H1 (cell line): ENCODE results near the gene RIPPLY3. TPM values are rescaled to one million over a fixed set of nuclear protein-coding genes. Genes with fewer than 3 reads are reported as not detected.
A peak's percentile ranks its signal among the peaks of the same experiment; 100 is the strongest.

Source experiments
- CTCF ChIA-PET: fragments of 300-600 bp; sonication (Branson Sonifier 250); formaldehyde crosslinking; loops from one replicate; lab custom pipeline; 2021; ENCODE audit not compliant: partially characterized antibody; lab: Charles Lee
- POLR2A ChIA-PET: fragments of 300-600 bp; sonication (Branson Sonifier 250); formaldehyde crosslinking; loops from one replicate; lab custom pipeline; 2021; ENCODE audit warnings: inconsistent platforms; ENCODE audit not compliant: partially characterized antibody; lab: Charles Lee
- DNase-seq, 2 experiments: peaks; one replicate each; pipeline versions ENCODE4 v3.0.0 to v3.0.0-alpha.2; 2010 to 2022; ENCODE audit warnings: low spot score in 2 of 2, low read depth in 1 of 2, mixed read lengths in 1 of 2
- FAIRE-seq: peaks from 2 replicates; lab custom pipeline; 2011; peaks lifted over from hg19 to GRCh38; lab: Jason Lieb, UNC
- H2AFZ ChIP-seq: 2 replicates; pipeline ENCODE4 v1.8.1; 2012; ENCODE audit warnings: low read length, inconsistent platforms
- H2AK5ac ChIP-seq: 2 replicates; pipeline ENCODE4 v1.6.1; 2013; ENCODE audit warnings: low read depth, low read length
- H2BK120ac ChIP-seq: replicated peaks from 2 replicates; pipeline ENCODE3; 2013; ENCODE audit warnings: low read depth, low read length, inconsistent platforms
- H2BK12ac ChIP-seq: 2 replicates; pipeline ENCODE4 v1.6.1; 2013; ENCODE audit warnings: low read depth, low read length
- H2BK15ac ChIP-seq: 2 replicates; pipeline ENCODE4 v1.6.1; 2013; ENCODE audit warnings: low read length
- H2BK20ac ChIP-seq: 2 replicates; pipeline ENCODE4 v1.6.1; 2013; ENCODE audit warnings: low read length
- H2BK5ac ChIP-seq: 2 replicates; pipeline ENCODE4 v1.6.1; 2013; ENCODE audit warnings: low read depth, low read length
- H3K14ac ChIP-seq: 2 replicates; pipeline ENCODE4 v1.6.1; 2013; ENCODE audit warnings: inconsistent platforms; ENCODE audit not compliant: insufficient read length
- H3K18ac ChIP-seq: 2 replicates; pipeline ENCODE4 v1.6.1; 2013; ENCODE audit warnings: low read length; ENCODE audit errors: extremely low read depth
- H3K23ac ChIP-seq: 2 replicates; pipeline ENCODE4 v1.6.1; 2013; ENCODE audit warnings: inconsistent platforms; ENCODE audit not compliant: insufficient read length
- H3K23me2 ChIP-seq: 2 replicates; pipeline ENCODE4 v1.6.1; 2013; ENCODE audit warnings: low read depth, low read length
- H3K27ac ChIP-seq: 2 replicates; pipeline ENCODE4 v1.6.1; 2011; ENCODE audit warnings: low read depth, low read length, inconsistent platforms
- H3K27me3 ChIP-seq, 4 experiments: replicated peaks in 1 of 4; 1 replicate in 1 of 4; 2 replicates in 3 of 4; pipeline versions ENCODE4 v1.6.1 to v1.8.1; 2011 to 2013; ENCODE audit warnings: low read length in 3 of 4, mild to moderate bottlenecking in 3 of 4, inconsistent platforms in 2 of 4, mixed read lengths in 2 of 4, moderate library complexity in 1 of 4; ENCODE audit not compliant: control insufficient read depth in 3 of 4, insufficient read depth in 3 of 4; ENCODE audit errors: extremely low read depth in 1 of 4
- H3K36me3 ChIP-seq, 4 experiments: 2 replicates each; pipeline versions ENCODE4 v1.6.1 to v1.8.1; 2011 to 2013; ENCODE audit warnings: mild to moderate bottlenecking in 4 of 4, low read length in 3 of 4, moderate library complexity in 2 of 4, control low read depth in 1 of 4, inconsistent platforms in 1 of 4; ENCODE audit not compliant: insufficient read depth in 4 of 4, control insufficient read depth in 2 of 4
- H3K4ac ChIP-seq: replicated peaks from 2 replicates; pipeline ENCODE3; 2013; ENCODE audit warnings: low read length, low read depth, mixed read lengths, inconsistent platforms; ENCODE audit not compliant: insufficient read length
- H3K4me1 ChIP-seq, 4 experiments: replicated peaks in 1 of 4; 1 replicate in 1 of 4; 2 replicates in 3 of 4; pipeline versions ENCODE4 v1.6.1 to v1.8.1; 2011 to 2013; ENCODE audit warnings: low read length in 3 of 4, inconsistent platforms in 2 of 4, mixed read lengths in 1 of 4; ENCODE audit not compliant: insufficient read depth in 4 of 4, control insufficient read depth in 3 of 4
- H3K4me2 ChIP-seq, 2 experiments: 2 replicates each; pipeline versions ENCODE4 v1.6.1 to v1.8.1; 2011 to 2013; ENCODE audit warnings: low read depth in 2 of 2, low read length in 2 of 2, control low read depth in 1 of 2, inconsistent platforms in 1 of 2, mild to moderate bottlenecking in 1 of 2; ENCODE audit not compliant: insufficient read depth in 1 of 2
- H3K4me3 ChIP-seq, 4 experiments: fragments of 200-600, 300-600 bp in 1 of 4; sonication (generic), shearing (Covaris generic), sonication (Bioruptor Twin) in 1 of 4; 2 replicates each; pipeline versions ENCODE4 v1.5.1 to v1.8.1; 2011 to 2016; ENCODE audit warnings: low read length in 4 of 4, low read depth in 3 of 4, control low read depth in 2 of 4, inconsistent platforms in 2 of 4, mild to moderate bottlenecking in 2 of 4, mixed read lengths in 1 of 4, moderate library complexity in 1 of 4; ENCODE audit not compliant: insufficient read depth in 2 of 4; ENCODE audit errors: extremely low read depth in 1 of 4
- H3K56ac ChIP-seq: replicated peaks from 2 replicates; pipeline ENCODE3; 2013; ENCODE audit warnings: low read depth, mild to moderate bottlenecking, mixed read lengths, low read length, inconsistent platforms; ENCODE audit not compliant: insufficient read length
- H3K79me1 ChIP-seq: 2 replicates; pipeline ENCODE4 v1.6.1; 2013; ENCODE audit warnings: low read depth, low read length, control low read depth
- H3K79me2 ChIP-seq, 2 experiments: 2 replicates each; pipeline versions ENCODE4 v1.6.1 to v1.8.1; 2012 to 2013; ENCODE audit warnings: low read length in 2 of 2, mild to moderate bottlenecking in 2 of 2, inconsistent platforms in 1 of 2; ENCODE audit not compliant: insufficient read depth in 2 of 2, control insufficient read depth in 1 of 2
- H3K9ac ChIP-seq, 4 experiments: replicated peaks in 1 of 4; 1 replicate in 1 of 4; 2 replicates in 3 of 4; pipeline versions ENCODE4 v1.6.1 to v1.8.1; 2011 to 2013; ENCODE audit warnings: low read depth in 3 of 4, low read length in 3 of 4, control low read depth in 2 of 4, mild to moderate bottlenecking in 2 of 4, moderate library complexity in 2 of 4, inconsistent platforms in 1 of 4; ENCODE audit errors: extremely low read depth in 1 of 4
- H3K9me3 ChIP-seq, 2 experiments: 2 replicates each; pipeline versions ENCODE4 v1.6.1 to v1.8.1; 2012 to 2013; ENCODE audit warnings: mild to moderate bottlenecking in 2 of 2, moderate library complexity in 2 of 2, control low read depth in 1 of 2, inconsistent platforms in 1 of 2, low read depth in 1 of 2, low read length in 1 of 2, mixed read lengths in 1 of 2; ENCODE audit not compliant: insufficient read depth in 2 of 2
- H4K20me1 ChIP-seq, 2 experiments: replicated peaks in 1 of 2; 2 replicates each; pipeline versions ENCODE3 to v1.8.1; 2011 to 2013; ENCODE audit warnings: inconsistent platforms in 2 of 2, low read length in 2 of 2, mild to moderate bottlenecking in 1 of 2; ENCODE audit not compliant: insufficient read depth in 2 of 2, control insufficient read depth in 1 of 2
- H4K5ac ChIP-seq: 2 replicates; pipeline ENCODE4 v1.6.1; 2013; ENCODE audit warnings: low read length, low read depth, mixed read lengths, inconsistent platforms; ENCODE audit not compliant: insufficient read length
- H4K8ac ChIP-seq: 2 replicates; pipeline ENCODE4 v1.8.0; 2013; ENCODE audit warnings: mild to moderate bottlenecking, moderate library complexity, low read length, inconsistent platforms; ENCODE audit not compliant: insufficient read depth; ENCODE audit errors: extremely low read depth
- H4K91ac ChIP-seq: replicated peaks from 2 replicates; pipeline ENCODE3; 2013; ENCODE audit warnings: low read length, mixed read lengths, inconsistent platforms; ENCODE audit not compliant: insufficient read length
- HDAC2 ChIP-seq, 2 experiments: fragments of 300-600 bp in 1 of 2; sonication (generic) in 1 of 2; IDR thresholded peaks; 2 replicates each; pipeline ENCODE4 v1.6.1; 2011 to 2012; ENCODE audit warnings: low read depth in 2 of 2, low read length in 2 of 2, mild to moderate bottlenecking in 2 of 2, moderate library complexity in 2 of 2, borderline replicate concordance in 1 of 2, inconsistent platforms in 1 of 2
- KDM1A ChIP-seq: fragments of 200-600, 300-600 bp; sonication (generic); IDR thresholded peaks from 2 replicates; pipeline ENCODE4 v1.7.1; 2016; ENCODE audit warnings: mild to moderate bottlenecking, low read length, borderline replicate concordance
- SUZ12 ChIP-seq: fragments of 200-600 bp; sonication (generic); IDR thresholded peaks from 2 replicates; pipeline ENCODE4 v1.6.1; 2012; ENCODE audit warnings: mild to moderate bottlenecking, inconsistent platforms, low read length, moderate library complexity, mixed read lengths
- WGBS, 2 experiments: shearing (Covaris generic) in 1 of 2; methylation state at CpG; one replicate each; pipeline versions ENCODE4 v1.1.6 to v1.1.7; 2013 to 2015; ENCODE audit warnings: low lambda C conversion rate in 2 of 2, mixed read lengths in 2 of 2, inconsistent platforms in 1 of 2, low coverage in 1 of 2, missing lambda C conversion rate in 1 of 2; ENCODE audit not compliant: insufficient replicate concordance in 2 of 2, insufficient coverage in 1 of 2, insufficient read length in 1 of 2; ENCODE audit errors: extremely low coverage in 1 of 2, missing lambda C conversion rate in 1 of 2; 5-methylcytosine and 5-hydroxymethylcytosine counted together
- polyA plus RNA-seq, 7 experiments: library from polyadenylated mRNA; depleted of rRNA in 3 of 7; stranded (reverse) in 5 of 7; unstranded in 2 of 7; fragments of >200 nt in 5 of 7; fragments of 200-250 nt in 2 of 7; gene quantifications; 1 replicate in 5 of 7; 2 replicates in 1 of 7; 4 replicates in 1 of 7; pipeline versions ENCODE4 v1.2.1 to v1.2.3, GENCODE V29; 2011 to 2013; ENCODE audit warnings: missing spikeins in 2 of 7, mixed read lengths in 2 of 7
- total RNA-seq: library from RNA; stranded (reverse); fragmentation: NEBNext Ultra II Directional; extraction: Animal tissue kit (Norgen Biotek cat#: 25700); gene quantifications from 2 replicates; pipeline ENCODE4 v1.2.1, GENCODE V29; 2021

RIPPLY3 gene
- total and polyA plus RNA-seq, 2 of the 8 experiments (the other 6 are each of a cell fraction or from before 2014, with no cell fraction given), result 2.0 to 2.2 TPM

GRCh38 chr21:36965720-36966065 lies 40.8 kb upstream of the RIPPLY3 start:
- H3K23me2 ChIP-seq, result peaks cover 3% of the 10 kb centered on the region; the same call in 1 of the 2 replicates
- no peak overlapping the region for H2BK15ac ChIP-seq
- peak overlapping the region; percentile 46 to 78 (median 60) for H3K4me3 ChIP-seq
- no peak overlapping the region; a peak in 1 of 7 replicates for H3K9ac ChIP-seq
- H3K79me2 ChIP-seq, result no peaks in the 10 kb centered on the region
- H2BK20ac ChIP-seq, result no peak overlapping the region
- peak overlapping the region; percentile 62 for H4K5ac ChIP-seq
- H3K18ac ChIP-seq, result no peak overlapping the region
- H3K23ac ChIP-seq, result no peak overlapping the region
- FAIRE-seq (no peak), DNase-seq (no peak)
- H3K27me3 ChIP-seq, result no peaks in the 10 kb centered on the region
- no peak overlapping the region for H4K91ac ChIP-seq
- no peak overlapping the region; the same call in 1 of the 2 replicates for H3K27ac ChIP-seq
- H3K79me1 ChIP-seq, result no peaks in the 10 kb centered on the region
- ChIA-PET POLR2A (interaction anchor here (0.6 to 3.0 kb wide), 9 partner anchors 11 to 845 kb away, joined by 3 to 10 read pairs (median 3); no protein-coding TSS in a partner anchor), CTCF (interaction anchor here (0.6 to 6.0 kb wide), 12 partner anchors 10 to 877 kb away, joined by 3 to 42 read pairs (median 4); no protein-coding TSS in a partner anchor)
- H3K4me1 ChIP-seq, result peaks cover 0 to 6% (median 1%) of the 10 kb centered on the region in 4 experiments; a peak in 3 of 7 replicates
- no peaks in the 10 kb centered on the region for H3K36me3 ChIP-seq
- no peak overlapping the region for H2BK120ac ChIP-seq
- TF ChIP-seq KDM1A (peak; percentile 99), SUZ12 (no peak), HDAC2 (IDR thresholded peaks at IDR 0.05; ENCODE audit: borderline replicate concordance in 1 of 2, low read depth in 2 of 2, low read length in 2 of 2) (peak in 1 of 2 experiments; percentile 79; a peak in 2 of 4 replicates)
- H3K14ac ChIP-seq, result no peak overlapping the region
- H4K20me1 ChIP-seq, result no peaks in the 10 kb centered on the region
- no peak overlapping the region for H2AK5ac ChIP-seq
- H2BK5ac ChIP-seq, result 0 out of 2 replicates have a peak overlapping the region, but pooled peaks have one; percentile 35
- no peak overlapping the region for H3K4ac ChIP-seq
- 0 out of 2 replicates have a peak overlapping the region, but pooled peaks have one; percentile 20 for H2AFZ ChIP-seq
- 69% methylated on average over 10 of the region's 10 CpGs; no CpG with 5 or more reads in 1 of the 2 experiments for whole genome bisulfite sequencing, 2 experiments
- no peak overlapping the region for H4K8ac ChIP-seq
- peak overlapping the region; percentile 52 to 55 for H3K4me2 ChIP-seq
- peak overlapping the region; percentile 50; the same call in 1 of the 2 replicates for H2BK12ac ChIP-seq
- H3K9me3 ChIP-seq, result no peaks in the 10 kb centered on the region
- no peak overlapping the region for H3K56ac ChIP-seq
